ENCODE measurements around the gene TARDBP. TPM values are rescaled to one million over a fixed set of nuclear protein-coding genes. Genes with fewer than 3 reads are reported as not detected.
"Not testable (repeated sequence)": the region's sequence is repeated elsewhere in the genome, so short reads cannot be mapped to it uniquely, and the experiment has no call there.

TARDBP gene
- total and polyA plus RNA-seq, 9 donors = 106 to 175 (median 143) TPM

DNA sequence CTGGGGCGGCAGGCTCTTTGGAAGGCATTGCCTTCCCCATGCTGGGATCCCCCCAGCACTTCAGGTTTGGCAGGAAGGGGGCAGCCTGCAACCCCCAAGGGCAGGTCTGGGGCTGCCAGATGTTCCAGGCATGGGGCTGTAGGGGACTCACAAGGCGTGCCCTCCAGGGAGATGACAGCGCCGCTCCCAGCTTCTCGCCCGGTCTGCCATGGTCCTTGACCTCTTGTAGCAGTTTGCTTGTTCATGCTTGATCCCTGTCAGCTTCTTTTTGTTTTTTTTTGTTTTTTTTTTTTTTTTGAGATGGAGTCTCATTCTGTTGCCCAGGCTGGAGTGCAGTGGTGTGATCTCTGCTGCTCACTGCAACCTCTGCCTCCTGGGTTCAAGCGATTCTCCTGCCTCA, 21.6 kb upstream of the TARDBP start:
- H3K27me3 ChIP-seq = no peaks in the 10 kb centered on the region
- intact Hi-C loops (cut with DNase I) = no loop called here
- no peak overlapping the region for H3K27ac ChIP-seq
- 85 to 87% (median 87%) methylated on average over 7 of the region's 7 CpGs for WGBS, 3 donors
- no peak for DNase-seq
- H3K36me3 ChIP-seq = no peaks in the 10 kb centered on the region
- no peaks in the 10 kb centered on the region for H3K4me1 ChIP-seq (ENCODE audit: insufficient read depth)
- no peak overlapping the region for H3K4me3 ChIP-seq
- H3K9me3 ChIP-seq = no peaks in the 10 kb centered on the region
- TF ChIP-seq, protein P1, sequence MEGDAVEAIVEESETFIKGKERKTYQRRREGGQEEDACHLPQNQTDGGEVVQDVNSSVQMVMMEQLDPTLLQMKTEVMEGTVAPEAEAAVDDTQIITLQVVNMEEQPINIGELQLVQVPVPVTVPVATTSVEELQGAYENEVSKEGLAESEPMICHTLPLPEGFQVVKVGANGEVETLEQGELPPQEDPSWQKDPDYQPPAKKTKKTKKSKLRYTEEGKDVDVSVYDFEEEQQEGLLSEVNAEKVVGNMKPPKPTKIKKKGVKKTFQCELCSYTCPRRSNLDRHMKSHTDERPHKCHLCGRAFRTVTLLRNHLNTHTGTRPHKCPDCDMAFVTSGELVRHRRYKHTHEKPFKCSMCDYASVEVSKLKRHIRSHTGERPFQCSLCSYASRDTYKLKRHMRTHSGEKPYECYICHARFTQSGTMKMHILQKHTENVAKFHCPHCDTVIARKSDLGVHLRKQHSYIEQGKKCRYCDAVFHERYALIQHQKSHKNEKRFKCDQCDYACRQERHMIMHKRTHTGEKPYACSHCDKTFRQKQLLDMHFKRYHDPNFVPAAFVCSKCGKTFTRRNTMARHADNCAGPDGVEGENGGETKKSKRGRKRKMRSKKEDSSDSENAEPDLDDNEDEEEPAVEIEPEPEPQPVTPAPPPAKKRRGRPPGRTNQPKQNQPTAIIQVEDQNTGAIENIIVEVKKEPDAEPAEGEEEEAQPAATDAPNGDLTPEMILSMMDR (IDR thresholded peaks at IDR 0.05) = no peak
- TF ChIP-seq POLR2A (IDR thresholded peaks at IDR 0.05) = no peak
- TF ChIP-seq EP300 (IDR thresholded peaks at IDR 0.05) = no peak

DNA sequence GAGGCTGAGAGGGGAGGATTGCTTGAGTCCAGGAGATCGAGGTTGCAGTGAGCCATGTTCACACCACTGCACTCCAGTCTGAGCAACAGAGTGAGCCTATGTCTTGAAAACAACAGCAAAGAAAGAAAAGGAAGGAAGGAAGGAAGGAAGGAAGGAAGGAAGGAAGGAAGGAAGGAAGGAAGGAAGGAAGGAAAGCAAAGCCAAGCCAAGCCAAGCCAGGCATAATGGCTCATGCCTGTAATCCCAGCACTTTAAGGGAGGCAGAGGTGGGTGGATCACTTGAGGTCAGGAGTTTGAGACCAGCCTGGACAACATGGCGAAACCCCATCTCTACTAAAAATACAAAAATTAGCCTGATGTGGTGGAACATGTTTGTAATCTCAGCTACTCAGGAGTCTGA, 20.4 kb upstream of the TARDBP start:
- H3K4me3 ChIP-seq; intact Hi-C loops (cut with DNase I); H3K36me3 ChIP-seq; H3K9me3 ChIP-seq; DNase-seq; H3K27ac ChIP-seq; H3K27me3 ChIP-seq; H3K4me1 ChIP-seq (ENCODE audit: insufficient read depth): not testable (repeated sequence)
- 82 to 87% (median 82%) methylated on average over 2 of the region's 2 CpGs for WGBS, 3 donors

DNA sequence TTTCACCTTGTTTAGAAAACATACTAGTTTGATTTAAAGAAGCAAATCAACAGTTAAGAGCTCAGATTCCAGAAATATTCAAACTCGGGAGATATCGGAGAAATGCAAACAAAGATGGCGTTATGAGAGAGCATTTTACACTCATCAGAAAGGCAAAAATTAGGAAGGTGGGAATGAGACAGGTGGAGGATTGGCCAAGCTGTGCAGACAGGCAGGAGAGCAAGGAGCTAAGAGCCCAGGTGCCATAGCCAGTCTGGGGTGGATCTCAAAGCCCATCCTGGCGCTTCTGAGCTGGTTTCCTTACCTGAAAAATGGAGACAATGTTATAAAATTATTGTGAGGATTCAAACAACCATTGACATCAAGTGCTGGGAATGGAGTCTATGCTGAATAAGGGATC, 19.6 kb upstream of the TARDBP start:
- 25 to 42% (median 30%) methylated on average over 4 of the region's 4 CpGs for WGBS, 3 donors
- Histone ChIP-seq H3K4me3 (no peak overlapping the region), H3K27me3 (no peaks in the 10 kb centered on the region), H3K9me3 (no peaks in the 10 kb centered on the region), H3K36me3 (no peaks in the 10 kb centered on the region), H3K27ac (no peak overlapping the region), H3K4me1 (ENCODE audit: insufficient read depth) (no peaks in the 10 kb centered on the region)
- TF ChIP-seq, protein P1 (IDR thresholded peaks at IDR 0.05) = no peak
- TF ChIP-seq EP300 (IDR thresholded peaks at IDR 0.05) (no peak), POLR2A (IDR thresholded peaks at IDR 0.05) (no peak)
- intact Hi-C loops (cut with DNase I) = no loop called here
- no peak for DNase-seq

DNA sequence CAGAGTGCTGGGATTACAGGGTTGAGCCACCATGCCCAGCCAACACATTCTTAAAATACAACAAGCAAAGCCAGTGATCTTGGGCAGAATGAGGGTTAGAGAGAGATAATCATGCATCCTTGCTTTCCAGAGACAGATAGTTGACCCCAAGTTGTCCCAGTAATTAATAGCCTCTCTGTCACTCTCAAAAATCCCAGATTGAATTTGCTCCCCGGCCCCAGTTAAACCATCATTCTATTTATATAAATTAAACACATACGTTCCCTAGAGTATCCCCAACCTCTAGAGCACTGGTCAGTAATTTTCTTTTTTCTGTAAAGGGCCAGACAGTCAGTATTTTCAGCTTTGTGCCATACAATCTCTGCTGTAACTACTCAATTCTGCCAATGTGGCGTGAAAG, 16.4 kb upstream of the TARDBP start:
- Histone ChIP-seq H3K36me3 (no peaks in the 10 kb centered on the region), H3K4me1 (ENCODE audit: insufficient read depth) (no peaks in the 10 kb centered on the region), H3K4me3 (no peak overlapping the region), H3K27me3 (no peaks in the 10 kb centered on the region), H3K9me3 (no peaks in the 10 kb centered on the region), H3K27ac (no peak overlapping the region)
- WGBS, 3 donors = 89 to 91% (median 91%) methylated on average over 3 of the region's 3 CpGs
- intact Hi-C loops (cut with DNase I) = no loop called here
- TF ChIP-seq POLR2A (IDR thresholded peaks at IDR 0.05) (no peak), EP300 (IDR thresholded peaks at IDR 0.05) (no peak)
- TF ChIP-seq, protein P1 (IDR thresholded peaks at IDR 0.05) = no peak
- DNase-seq = no peak

DNA sequence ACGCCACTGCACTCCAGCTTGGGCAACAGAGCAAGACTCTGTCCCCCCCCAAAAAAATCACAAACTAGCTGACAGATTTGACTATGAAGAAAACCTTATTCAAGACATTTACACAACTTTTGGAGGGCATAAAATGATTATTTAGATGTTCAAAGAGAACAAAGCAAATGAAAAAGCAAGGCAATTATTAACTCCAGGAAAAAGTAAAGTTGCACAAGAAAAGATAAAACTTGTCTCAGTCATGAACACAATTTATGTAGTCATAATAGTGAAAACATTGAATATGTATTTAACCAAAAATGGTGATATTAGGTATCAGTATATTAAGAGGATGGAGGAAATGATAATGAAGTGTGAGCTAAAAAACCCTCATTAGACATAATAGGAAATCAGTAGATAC, 11.9 kb upstream of the TARDBP start:
- intact Hi-C loops (cut with DNase I) = loop anchor here in 1 of 4 donors (5.0 kb wide), 1 partner anchor 698 kb away; no protein-coding TSS in a partner anchor
- no peak overlapping the region for H3K4me3 ChIP-seq
- no peak for DNase-seq
- no peaks in the 10 kb centered on the region for H3K27me3 ChIP-seq
- TF ChIP-seq POLR2A (IDR thresholded peaks at IDR 0.05) = no peak
- TF ChIP-seq EP300 (IDR thresholded peaks at IDR 0.05) = no peak
- TF ChIP-seq, protein P1 (IDR thresholded peaks at IDR 0.05) = no peak
- no peak overlapping the region for H3K27ac ChIP-seq
- H3K4me1 ChIP-seq (ENCODE audit: insufficient read depth) = no peaks in the 10 kb centered on the region
- WGBS, 3 donors = 80 to 88% (median 84%) methylated on average over 1 of the region's 1 CpG
- no peaks in the 10 kb centered on the region for H3K9me3 ChIP-seq
- H3K36me3 ChIP-seq = no peaks in the 10 kb centered on the region
